Esophagus mucosa (tissue), 1 donor: ENCODE measurements around the gene TCF4. TPM values are rescaled to one million over a fixed set of nuclear protein-coding genes. Genes with fewer than 3 reads are reported as not detected.

Source experiments
- ATAC-seq: fragments of 200-7000 bp; cut with Tn5 transposase; one replicate; pipeline ENCODE4 v1.9.1; 2020
- total RNA-seq: library from RNA; stranded (reverse); gene quantifications from one replicate; pipeline ENCODE4 v1.2.4, GENCODE V29; 2023
- donor health status: DM: yes; HTN: yes; CAD: no.

The TCF4 gene
- total RNA-seq, 1 donor from 2014 or later, result 25.1 TPM

DNA sequence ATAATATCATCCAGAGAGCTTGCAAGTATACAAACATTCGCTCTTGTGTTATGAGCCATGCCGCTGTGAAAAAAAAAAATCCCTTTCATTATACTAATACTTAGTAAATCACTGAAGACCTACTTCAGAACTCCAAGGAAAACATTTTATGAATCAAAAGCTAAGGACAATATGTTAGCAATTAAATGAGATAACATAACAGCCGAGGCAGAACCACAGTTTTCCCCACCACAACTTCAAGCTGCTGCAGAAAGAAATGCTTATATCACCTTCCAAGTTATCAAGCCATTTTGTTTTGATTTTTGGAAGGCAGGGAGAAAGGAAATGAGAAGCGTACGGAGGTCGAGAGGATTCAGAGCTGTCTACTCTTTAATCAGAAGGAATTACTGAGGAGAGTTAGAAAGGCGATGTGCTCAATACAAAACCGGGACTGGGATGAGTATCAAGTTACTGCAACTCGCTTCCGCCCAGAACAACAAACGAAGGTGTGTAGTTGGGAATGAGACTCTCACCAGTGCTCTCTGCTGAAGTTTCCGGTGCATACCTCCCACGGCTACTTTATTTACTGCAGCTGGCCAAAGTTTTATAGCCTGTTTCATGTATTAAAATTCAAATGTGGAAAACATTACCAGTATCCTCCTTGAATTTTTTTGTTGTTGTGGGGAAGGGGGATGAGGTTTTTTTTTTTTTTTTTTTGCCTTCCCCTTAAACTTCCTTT lies 336.6 kb downstream of the TCF4 start:
- ATAC-seq, result no peak

DNA sequence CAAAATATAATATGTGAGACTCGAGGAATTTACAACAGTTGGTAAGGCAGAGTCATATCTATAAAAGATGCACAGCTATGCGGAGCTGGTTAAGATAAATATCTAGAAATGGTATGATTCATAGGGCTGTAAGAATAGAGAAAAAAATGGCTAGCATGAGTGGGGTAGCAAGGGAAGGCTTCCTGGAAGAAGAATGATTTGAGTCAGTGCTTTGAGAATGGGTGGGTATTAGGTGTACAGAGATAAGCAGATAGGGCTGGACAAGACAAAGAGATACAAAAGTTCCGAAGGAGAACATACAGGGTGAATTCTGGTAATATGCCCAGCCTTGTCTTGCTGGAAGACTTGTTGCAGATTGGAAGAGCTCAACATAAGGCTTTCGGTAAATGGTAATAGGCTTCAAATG lies 337.2 kb downstream of the TCF4 start:
- ATAC-seq, result no peak

DNA sequence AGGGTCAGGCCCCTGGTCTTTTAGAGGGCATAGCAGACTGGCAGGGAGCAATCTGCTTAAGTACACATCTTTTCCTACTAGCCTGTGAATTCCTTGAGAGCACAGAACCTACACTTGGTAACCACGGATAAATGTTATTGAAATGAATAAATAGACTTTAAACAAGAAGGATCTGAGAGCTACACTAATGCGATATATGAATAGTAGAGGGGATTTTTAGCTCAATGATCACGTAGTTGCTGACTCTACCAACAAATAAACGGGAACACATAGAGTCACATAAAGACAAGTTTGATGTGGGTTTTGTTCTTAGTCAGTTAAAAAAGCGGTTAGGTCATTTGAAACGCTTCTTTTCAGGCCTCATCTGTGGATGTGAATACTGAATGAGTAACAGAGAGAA lies 338.4 kb downstream of the TCF4 start:
- ATAC-seq, result no peak

DNA sequence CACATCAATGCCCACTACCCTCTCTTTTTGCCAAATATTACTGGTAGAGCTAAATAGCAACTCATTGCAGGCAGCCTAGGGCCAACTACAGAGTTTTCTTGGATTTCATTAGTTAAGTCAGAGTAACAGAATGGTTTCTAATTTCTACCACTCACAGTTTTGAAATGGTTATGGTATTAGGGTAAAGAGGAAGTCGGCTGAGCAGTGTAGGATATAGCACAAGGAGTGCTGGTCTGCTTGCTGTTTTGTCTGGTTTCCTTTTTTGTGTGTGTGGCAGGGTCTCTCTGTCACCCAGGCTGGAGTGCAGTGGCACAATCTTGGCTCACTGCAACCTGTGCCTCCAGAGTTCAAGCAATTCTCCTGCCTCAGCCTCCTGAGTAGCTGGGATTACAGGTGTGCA lies 339.5 kb downstream of the TCF4 start:
- no peak for ATAC-seq

DNA sequence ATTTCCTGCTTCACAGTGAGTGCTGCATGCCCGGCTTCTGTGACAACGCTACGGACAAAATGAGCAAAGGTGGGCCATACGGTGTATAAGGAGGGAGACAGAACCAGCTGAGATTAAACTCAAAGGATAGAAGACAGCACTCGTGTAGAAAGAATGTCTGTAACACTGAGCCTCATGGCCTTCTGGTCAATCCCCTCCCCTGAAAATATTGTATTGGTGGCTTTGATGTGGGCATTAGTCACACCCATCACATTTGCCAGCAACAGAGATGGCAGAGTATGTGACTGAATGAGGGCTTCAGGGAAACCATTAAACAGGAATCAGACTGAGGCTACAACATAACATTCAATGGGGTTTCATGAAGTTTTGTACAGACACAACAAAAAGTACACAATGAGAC lies 341.0 kb downstream of the TCF4 start:
- ATAC-seq, result no peak

DNA sequence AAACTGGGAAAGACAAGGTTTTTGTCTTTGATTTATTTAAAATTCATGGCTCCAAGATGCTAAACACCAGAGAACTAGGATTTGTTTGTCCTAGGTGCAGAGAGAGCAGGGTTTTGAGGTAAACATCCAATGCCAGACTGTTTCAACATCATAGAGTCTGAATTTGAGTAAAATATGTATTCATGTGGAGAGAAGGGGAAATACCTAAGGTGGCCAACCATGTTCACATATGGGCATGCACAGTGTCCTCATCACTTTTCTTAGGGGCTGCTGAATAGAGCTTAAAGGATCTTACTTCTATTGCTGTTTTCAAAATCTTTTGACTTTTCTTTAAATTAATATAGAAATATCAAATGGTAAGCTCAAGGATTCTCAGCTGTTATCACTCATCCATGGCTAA lies 341.7 kb downstream of the TCF4 start:
- no peak for ATAC-seq

DNA sequence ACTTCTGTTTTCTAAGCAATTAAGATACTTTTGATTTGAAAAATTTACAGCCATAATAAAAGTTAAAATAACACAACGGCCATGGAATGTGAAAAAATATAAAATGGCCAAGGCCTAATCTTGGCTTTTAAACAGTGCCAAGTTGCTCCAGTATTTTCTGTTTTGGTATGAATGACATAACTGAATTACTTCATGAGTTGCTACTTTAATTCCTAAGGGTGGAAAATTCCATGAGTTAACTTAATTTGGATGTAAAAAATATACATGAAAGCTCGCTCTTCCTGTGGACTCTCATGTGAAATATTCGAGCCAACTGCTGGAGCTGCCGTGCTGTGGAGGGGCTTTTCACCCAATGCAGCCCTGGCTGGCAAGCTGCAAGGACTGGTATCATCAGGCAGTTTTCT lies 342.8 kb downstream of the TCF4 start:
- no peak for ATAC-seq

DNA sequence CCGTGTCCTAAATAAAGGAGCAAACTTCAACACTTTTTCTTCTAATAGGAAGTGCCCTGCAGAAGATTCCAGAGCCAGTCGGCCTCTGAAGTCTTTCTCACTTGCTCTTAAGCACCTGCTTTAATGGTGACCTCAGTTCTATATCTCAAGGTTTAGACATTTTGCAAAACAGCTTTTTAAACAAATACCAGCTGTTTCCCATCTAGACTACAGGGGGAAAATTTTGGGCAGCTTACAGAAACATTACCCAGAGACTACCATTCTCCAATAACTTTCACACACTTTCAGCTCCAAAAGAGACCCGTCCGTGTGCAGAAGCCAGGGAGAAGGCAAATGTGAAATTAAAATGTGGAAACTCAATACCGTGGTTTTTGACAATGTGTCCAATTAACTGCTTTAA lies 343.4 kb downstream of the TCF4 start:
- ATAC-seq, result no peak

DNA sequence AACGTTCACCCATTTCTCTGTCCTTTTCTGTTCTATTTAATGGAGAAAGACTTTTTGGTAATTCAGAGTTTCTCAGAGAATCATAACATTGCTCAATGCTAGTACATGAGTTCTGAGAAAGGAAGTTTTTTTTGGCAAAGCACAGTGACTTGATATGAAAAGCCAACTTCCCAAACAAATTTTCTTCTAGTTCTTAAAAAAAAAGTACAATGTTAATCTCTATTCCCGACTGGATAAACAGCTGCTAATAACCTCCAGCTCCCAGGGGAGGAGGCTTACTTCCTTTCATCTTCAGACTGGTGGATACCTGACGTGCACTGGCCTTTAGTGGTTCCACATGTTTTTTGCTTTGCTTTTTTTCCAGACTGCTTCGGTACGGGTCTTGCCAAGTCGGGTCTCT lies 344.1 kb downstream of the TCF4 start:
- ATAC-seq, result no peak

DNA sequence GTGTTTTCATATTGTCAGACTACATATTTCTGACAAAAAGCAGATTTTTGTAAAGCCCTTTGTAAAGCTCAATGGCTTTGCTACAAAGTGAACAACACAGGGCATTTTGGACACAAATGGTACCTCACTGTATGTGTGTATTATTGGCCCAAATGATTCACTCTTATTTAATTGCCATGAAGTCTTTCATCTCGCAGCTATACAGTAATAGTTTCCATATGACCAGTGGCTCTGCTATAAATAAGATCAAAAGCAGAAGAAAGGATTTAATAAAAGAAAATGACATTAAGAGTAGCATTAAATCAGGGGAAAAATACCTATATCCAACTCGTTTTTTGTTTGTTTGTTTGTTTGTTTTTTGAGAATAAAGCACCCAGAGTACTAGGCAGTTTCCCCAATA lies 344.7 kb downstream of the TCF4 start:
- no peak for ATAC-seq

DNA sequence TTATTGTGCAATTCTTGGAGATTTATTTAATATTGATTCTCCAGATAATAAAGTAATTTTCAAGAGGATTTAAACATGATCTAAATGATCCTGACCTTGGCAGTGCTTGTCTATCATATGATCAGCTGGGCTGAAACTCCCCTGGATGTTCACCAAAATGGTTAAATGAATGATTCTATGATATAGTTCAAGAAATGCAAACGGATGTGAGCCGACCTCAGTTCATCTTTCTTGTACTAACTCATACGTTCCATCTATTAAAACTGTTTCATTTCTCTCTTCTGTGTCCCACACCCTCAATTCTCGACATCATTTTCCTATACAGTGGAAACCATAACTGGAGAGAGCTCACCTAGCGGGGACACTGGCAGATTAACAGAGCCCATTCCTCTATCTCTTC lies 347.0 kb downstream of the TCF4 start:
- no peak for ATAC-seq

DNA sequence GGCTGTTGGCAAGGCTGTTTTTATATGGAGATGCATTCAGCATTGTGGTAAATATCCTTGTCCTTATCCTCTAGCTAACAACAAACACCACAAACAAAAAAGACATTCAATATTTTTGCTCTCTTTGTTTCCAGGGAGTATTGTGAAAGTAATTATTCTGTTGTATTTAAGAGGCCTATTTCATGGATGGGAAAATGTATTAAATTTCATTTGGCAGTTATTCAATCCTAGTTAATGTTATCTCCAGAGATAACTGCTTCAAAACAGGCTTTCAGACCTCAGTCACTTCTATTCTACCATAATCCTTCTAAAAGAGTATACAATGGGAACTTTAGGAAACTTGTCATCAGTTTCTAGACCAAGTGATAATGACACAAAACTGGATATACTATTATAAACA lies 348.3 kb downstream of the TCF4 start:
- ATAC-seq, result no peak

DNA sequence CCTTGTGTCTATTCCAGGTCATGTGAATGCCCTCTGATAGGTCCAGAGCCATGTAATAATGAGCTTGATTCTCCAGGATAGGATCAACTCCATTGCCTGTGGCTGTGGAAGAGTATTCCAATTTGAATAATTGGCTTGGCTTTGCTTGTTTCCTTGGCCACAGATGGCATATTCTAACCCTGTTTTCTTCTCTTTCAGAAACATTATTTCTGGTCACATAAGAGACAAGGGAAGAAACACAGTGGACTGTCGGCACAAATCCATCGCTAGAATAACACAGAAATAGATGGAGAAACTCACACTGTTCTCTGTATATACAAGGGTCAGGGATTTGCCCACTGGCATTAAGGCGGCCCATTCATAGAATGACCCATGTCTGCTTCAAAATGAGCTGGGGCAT lies 350.3 kb downstream of the TCF4 start:
- no peak for ATAC-seq

DNA sequence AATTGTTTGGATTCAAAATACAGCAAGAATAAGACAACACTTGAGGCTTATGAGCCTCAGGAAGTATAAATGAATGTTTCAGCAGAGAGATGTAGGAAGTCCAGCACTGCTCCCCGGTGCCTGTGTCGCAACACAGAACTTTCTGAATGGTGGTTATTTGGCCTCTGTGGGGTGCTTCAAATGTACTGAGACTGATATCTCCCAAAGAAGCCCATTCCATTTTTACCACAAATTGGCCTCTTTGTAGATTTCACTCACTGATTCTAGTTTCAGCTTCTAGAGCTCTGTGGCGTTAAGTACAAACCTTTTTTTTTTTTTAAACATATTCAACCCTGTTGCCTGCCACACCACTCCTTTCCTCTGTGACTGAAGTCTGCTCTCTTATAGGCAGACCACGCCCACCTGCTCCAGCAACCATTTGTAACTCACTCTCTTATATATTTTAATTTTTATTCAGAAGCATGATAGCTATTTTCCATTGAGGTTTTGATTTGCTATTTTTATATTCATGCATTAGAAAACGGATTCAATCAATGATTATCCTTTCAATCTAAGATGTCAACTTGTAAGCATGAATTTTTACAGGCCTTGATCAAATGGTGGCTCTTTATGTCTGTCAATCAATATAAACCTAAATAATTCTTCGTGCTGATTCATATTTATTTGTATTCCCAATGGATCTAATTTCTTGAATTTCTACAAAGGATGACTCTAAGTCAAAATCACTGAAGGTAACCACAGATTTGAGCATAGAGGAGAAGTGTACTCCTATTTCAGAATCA lies 351.7 kb downstream of the TCF4 start:
- no peak for ATAC-seq

DNA sequence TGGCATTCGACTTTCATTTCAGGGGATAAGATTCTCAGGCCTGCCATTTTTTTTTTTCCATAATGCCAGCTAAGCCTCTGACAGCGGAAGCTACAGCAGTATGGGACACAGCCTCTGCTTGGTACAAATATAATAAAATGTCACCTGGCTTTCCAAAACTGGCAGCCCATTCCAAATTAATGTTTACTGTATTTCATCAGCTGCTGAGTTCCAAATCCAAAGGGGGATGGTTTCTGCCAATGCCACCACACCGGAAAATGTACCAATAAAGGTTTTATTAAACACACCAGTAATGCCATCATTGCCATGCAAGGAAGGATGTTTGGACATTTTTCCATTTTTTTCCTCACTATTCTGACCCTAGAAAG lies 352.9 kb downstream of the TCF4 start:
- ATAC-seq, result no peak

DNA sequence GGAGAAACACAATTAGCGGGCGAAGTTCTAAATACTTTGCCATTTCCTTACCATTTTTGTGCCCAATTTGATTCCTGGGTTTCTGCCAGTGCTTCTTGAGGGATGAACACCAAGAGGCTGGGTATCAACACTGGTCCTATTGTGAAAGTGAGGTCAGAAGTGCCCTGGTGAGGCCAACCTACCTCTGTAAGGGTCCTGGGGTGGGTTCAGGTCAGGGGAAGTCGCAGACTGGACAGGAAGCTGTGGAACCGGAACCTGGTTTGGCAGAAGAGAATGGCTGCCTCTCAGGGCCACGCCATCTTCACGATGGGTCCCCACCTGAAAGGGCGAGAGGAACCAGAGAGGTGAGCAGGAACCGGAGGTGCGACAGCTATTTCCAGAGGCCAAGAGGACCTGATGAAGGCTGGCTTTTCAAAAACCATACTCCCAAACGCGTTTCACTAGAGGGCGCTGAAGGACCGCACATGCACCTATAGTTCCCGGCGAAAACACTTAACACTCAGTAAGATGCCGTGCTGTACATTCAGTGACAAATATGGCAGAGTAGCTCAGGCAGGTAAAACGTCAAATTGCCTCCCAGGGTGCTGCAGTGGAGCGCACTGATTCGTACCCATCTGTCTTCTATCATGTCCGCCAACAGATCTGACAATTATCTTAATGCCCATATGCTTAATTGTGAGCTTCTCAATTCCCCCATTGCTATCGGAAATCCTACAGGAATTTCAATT lies 353.5 kb downstream of the TCF4 start:
- peak; percentile 86 for ATAC-seq

DNA sequence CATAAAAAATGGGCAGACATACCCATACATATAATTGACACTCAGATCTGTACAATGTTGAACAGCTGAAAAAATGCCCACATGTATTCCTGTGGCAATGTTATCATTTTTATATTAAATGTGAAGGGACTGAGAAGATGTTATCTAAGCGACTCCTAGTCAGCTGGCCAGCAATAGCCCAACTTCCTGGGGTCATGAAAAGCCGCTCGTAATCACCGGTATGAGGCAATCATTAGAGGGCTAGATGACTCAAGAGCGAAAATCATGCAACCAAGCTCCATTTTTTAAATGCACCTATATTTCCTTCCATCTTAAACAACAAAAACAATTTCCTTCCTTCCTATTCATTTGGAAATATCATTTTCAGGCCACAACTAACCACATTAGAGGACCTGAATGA lies 354.1 kb downstream of the TCF4 start:
- no peak for ATAC-seq

DNA sequence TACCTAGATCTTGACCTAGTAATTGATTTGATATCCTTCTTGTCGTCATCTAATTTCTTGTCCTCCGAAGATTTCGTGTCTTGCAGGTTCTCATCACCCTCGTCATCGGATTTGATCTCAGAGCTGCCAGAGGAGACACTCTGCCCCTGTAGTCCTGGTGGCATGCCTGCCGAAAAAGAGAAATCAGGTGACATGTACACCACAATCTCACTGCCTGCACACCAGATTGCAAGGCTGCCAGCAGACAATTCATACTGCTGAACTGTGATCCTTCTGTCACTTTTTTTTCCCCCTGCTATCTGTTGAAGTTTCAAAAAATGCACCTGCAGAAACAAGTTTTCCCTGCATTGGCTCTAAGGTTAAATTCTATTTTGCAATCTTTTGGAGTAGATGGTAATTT lies 355.5 kb downstream of the TCF4 start:
- no peak for ATAC-seq

DNA sequence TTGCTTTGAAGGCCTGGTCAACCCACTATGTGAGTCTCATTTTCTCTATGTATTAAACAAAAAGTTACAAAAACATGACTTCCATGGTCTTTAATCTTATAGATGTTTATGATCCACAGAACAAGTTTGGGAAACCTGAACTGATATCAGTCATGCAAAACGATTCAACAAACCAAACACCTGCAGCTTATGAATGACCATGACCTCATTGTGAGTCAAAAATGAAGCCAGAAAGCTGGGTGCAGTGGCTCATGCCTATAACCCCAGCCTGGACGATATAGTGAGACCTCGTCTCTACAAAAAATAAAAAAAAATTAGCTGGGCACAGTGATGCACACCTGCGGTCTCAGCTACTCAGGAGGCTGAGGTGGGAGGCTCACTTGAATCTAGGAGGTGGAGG lies 358.3 kb downstream of the TCF4 start:
- ATAC-seq, result no peak

DNA sequence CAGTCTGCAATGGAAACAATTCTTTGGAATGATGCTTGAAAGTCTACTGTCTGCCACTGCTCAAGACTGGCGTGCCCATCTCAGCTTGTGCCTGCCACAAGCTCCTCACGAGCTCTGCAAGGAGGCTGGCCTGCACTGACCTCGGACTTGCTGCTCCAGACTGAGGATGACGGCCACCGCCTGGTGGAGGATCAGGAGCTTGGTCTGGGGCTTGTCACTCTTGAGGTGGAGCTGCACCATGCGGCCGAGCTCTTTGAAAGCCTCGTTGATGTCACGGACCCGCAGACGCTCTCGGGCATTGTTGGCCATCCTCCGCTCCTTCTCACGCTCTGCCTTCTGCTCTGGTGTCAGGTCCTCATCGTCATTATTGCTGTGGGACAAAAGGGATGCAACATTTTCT lies 359.3 kb downstream of the TCF4 start:
- no peak for ATAC-seq

DNA sequence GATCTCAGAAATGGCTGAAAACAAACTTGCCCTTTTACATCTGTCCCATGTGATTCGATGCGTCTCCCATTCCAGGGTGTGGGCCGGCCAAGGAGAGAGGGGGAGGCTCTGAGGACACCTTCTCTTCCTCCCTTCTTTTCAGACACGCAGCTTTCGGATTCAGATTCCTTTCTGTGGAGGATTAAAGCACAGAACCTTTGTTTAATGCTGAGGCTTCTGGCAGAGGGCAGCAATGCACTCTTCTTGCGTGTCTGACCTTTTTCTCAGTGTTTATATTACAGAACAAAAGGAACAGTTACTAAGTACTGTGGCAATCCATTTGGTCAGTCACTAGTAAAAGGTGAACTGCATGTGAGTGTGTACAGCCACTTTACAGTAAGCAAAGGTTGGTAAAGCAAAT lies 359.8 kb downstream of the TCF4 start:
- ATAC-seq, result no peak

DNA sequence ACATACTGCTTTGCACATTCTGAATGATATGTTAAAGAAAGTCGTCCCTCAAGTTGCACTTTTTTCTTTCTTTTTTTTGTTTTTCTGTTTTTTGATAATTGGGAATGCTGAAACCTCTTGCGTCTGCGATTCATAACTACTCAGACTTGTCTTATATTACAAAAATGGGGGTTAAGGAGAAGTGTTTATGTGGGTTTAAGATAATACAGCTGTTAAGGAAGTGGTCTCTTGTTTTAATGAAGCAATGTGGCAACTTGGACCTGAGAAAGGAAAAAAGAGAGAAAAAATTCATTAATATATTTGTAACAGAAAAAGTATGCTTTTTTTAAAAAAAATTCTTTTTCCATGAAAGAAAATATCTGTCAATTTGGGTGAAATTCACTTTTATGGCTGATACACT lies 360.2 kb downstream of the TCF4 start:
- no peak for ATAC-seq

DNA sequence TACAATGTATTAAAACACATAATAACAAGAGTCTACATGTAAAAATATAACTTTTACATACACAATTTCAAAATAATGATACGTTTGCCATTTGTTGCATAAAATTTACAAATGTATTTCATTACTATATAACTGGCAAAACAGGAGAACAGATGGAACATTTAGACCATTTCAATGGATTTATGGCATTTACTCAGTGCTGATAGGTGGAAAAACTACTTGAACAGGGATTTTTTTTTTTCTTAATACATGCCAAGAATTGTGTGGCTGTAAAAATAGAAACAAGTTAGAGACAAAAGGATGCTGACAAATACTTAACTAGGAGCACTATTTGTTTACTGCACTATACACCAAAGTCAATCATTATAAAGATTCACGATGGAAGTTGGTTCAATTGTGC lies 361.9 kb downstream of the TCF4 start:
- no peak for ATAC-seq

DNA sequence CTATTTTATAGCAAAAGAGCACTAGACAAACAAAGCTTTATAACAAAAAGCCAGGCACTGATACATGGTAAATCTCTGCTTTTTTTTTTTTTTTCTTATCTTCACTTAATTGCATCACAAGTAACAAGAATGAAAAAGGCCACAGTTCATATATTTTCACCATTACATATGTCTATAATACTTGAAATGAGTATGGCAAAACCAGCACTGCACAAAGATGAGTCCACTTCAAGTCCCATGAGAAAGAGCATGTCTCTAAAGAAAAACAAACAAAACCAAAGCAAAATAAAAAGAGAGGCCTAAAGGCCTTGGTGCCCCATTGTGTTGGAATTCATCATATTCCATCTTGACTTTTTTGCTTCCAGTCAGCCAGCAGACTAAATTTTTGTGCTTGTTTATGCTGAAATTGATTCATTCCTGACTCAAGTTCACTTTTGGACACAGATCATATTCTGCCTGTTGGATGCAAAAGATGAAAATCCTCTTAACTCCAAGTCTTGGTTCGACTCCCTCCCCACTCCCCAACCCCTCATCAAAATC lies 363.8 kb downstream of the TCF4 start:
- ATAC-seq, result no peak
